Mucosa of stomach (tissue), 1 donor: ENCODE results near the gene CCNI.

Experiments used
- H3K27me3 ChIP-seq: one replicate; pipeline ENCODE4 v1.7.0; 2013; ENCODE audit warnings: mild to moderate bottlenecking, low read length; ENCODE audit not compliant: control insufficient read depth, insufficient read depth
- H3K36me3 ChIP-seq: one replicate; pipeline ENCODE4 v1.7.0; 2013; ENCODE audit warnings: low read length; ENCODE audit not compliant: control insufficient read depth, insufficient read depth
- H3K4me1 ChIP-seq: one replicate; pipeline ENCODE4 v1.7.0; 2013; ENCODE audit warnings: mild to moderate bottlenecking, low read length; ENCODE audit not compliant: control insufficient read depth, insufficient read depth
- H3K4me3 ChIP-seq: one replicate; pipeline ENCODE4 v1.7.0; 2013; ENCODE audit warnings: low read length
- H3K9ac ChIP-seq: one replicate; pipeline ENCODE4 v1.7.0; 2013; ENCODE audit warnings: mild to moderate bottlenecking, low read length, moderate library complexity
- H3K9me3 ChIP-seq: one replicate; pipeline ENCODE4 v1.7.0; 2013; ENCODE audit warnings: mild to moderate bottlenecking, low read length, moderate library complexity; ENCODE audit not compliant: control insufficient read depth
- donor health status: Pancreatic carcinoma.

CCNI gene

GRCh38 chr4:77010841-77011354 is 64.9 kb downstream of the CCNI start:
- no peaks in the 10 kb centered on the region for H3K27me3 ChIP-seq
- no peaks in the 10 kb centered on the region for H3K36me3 ChIP-seq
- no peak overlapping the region for H3K9ac ChIP-seq
- no peak overlapping the region for H3K4me3 ChIP-seq
- H3K4me1 ChIP-seq: peaks cover 15% of the 10 kb centered on the region
- H3K9me3 ChIP-seq: no peaks in the 10 kb centered on the region

- Histone ChIP-seq H3K36me3 (no peaks in the 10 kb centered on the region), H3K4me3 (no peak overlapping the region), H3K27me3 (no peaks in the 10 kb centered on the region), H3K4me1 (peaks cover 15% of the 10 kb centered on the region), H3K9me3 (no peaks in the 10 kb centered on the region), H3K9ac (no peak overlapping the region)
Measured at GRCh38 chr4:77009511-77010115, 66.2 kb downstream of the CCNI start.

- Histone ChIP-seq H3K4me3 (no peak overlapping the region), H3K9ac (no peak overlapping the region), H3K4me1 (peaks cover 15% of the 10 kb centered on the region), H3K9me3 (no peaks in the 10 kb centered on the region), H3K36me3 (no peaks in the 10 kb centered on the region), H3K27me3 (no peaks in the 10 kb centered on the region)
Measured at GRCh38 chr4:77007358-77008230, 68.2 kb downstream of the CCNI start.

- Histone ChIP-seq H3K9me3 (no peaks in the 10 kb centered on the region), H3K9ac (no peak overlapping the region), H3K27me3 (no peaks in the 10 kb centered on the region), H3K4me3 (no peak overlapping the region), H3K4me1 (peaks cover 15% of the 10 kb centered on the region), H3K36me3 (no peaks in the 10 kb centered on the region)
Measured at GRCh38 chr4:77006753-77007353, 68.9 kb downstream of the CCNI start.

GRCh38 chr4:77003400-77003799 is 72.4 kb downstream of the CCNI start:
- Histone ChIP-seq H3K4me1 (peaks cover 15% of the 10 kb centered on the region), H3K9ac (no peak overlapping the region)

GRCh38 chr4:77002321-77003107 is 73.3 kb downstream of the CCNI start:
- Histone ChIP-seq H3K4me1 (peaks cover 8% of the 10 kb centered on the region), H3K4me3 (no peak overlapping the region), H3K36me3 (no peaks in the 10 kb centered on the region), H3K9me3 (no peaks in the 10 kb centered on the region), H3K9ac (no peak overlapping the region), H3K27me3 (no peaks in the 10 kb centered on the region)

More at GRCh38 chr4:77003400-77003799, 72.4 kb downstream of the CCNI start:
- Histone ChIP-seq H3K4me3 (no peak overlapping the region), H3K9me3 (no peaks in the 10 kb centered on the region), H3K36me3 (no peaks in the 10 kb centered on the region), H3K27me3 (no peaks in the 10 kb centered on the region)

- Histone ChIP-seq H3K27me3 (no peaks in the 10 kb centered on the region), H3K36me3 (no peaks in the 10 kb centered on the region), H3K9me3 (no peaks in the 10 kb centered on the region), H3K4me1 (peaks cover 2% of the 10 kb centered on the region), H3K9ac (no peak overlapping the region), H3K4me3 (no peak overlapping the region)
Measured at GRCh38 chr4:77001907-77002306, 73.9 kb downstream of the CCNI start.

- Histone ChIP-seq H3K9ac (no peak overlapping the region), H3K27me3 (no peaks in the 10 kb centered on the region), H3K4me3 (no peak overlapping the region), H3K9me3 (no peaks in the 10 kb centered on the region), H3K36me3 (no peaks in the 10 kb centered on the region), H3K4me1 (no peaks in the 10 kb centered on the region)
Measured at GRCh38 chr4:76998251-76998901, 77.4 kb downstream of the CCNI start.

GRCh38 chr4:76997532-76997931 is 78.3 kb downstream of the CCNI start:
- Histone ChIP-seq H3K4me3 (no peak overlapping the region), H3K9ac (no peak overlapping the region), H3K36me3 (no peaks in the 10 kb centered on the region), H3K27me3 (no peaks in the 10 kb centered on the region), H3K4me1 (no peaks in the 10 kb centered on the region), H3K9me3 (no peaks in the 10 kb centered on the region)
